ENCODE results near the gene NMNAT2. TPM values are rescaled to one million over a fixed set of nuclear protein-coding genes. Genes with fewer than 3 reads are reported as not detected.

Gene NMNAT2
- total RNA-seq, 2 donors from 2014 or later: 0.27 to 1.4 TPM

DNA sequence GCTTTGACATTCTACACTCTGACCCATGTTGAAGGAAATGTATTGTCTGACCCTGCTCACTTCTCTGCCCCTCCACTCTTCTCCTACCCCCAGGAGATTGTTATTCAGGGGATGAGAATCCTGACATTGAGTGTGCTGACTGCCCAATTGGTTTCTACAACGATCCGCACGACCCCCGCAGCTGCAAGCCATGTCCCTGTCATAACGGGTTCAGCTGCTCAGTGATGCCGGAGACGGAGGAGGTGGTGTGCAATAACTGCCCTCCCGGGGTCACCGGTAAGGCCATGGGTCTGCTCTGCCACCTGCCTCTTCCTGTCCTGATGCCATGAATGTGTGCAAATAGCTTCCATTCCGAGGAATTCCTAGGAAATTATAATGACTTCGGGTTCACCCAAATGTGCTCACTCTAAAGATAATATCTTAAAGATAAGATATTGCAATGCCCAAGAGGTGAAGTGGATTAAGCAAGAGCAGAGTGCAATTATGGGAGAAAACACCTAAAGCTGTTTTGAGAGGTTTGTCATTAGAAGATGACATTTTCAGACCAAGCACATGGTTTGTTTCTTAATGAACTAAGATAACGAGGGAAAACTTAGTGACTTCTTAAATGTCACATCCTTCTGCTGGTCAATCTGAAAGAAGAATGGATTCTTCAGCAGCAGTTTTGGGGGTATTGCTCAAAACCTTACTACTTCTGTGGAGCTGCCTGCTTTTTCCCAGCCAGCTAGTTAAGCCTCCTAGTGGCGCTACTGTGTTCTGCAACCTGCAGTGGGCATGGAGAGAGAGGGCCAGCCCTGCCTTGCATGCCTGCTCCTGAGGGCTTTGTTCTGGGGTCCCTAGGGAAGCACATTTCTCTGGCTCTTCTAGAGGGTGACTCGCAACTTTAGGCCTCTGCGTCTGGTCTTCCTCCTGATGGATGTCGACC is 190.5 kb downstream of the NMNAT2 start:
- intact Hi-C loops (cut with DNase I): loop anchor here (5.0 kb wide), 1 partner anchor 265 kb away; no protein-coding TSS in a partner anchor
- no peak overlapping the region for H3K9ac ChIP-seq (ENCODE audit: low read depth in 2 of 2, low read length in 2 of 2)

GRCh38 chr1:183226963-183227362 is 191.2 kb downstream of the NMNAT2 start:
- no peak for TF ChIP-seq CTCF (IDR thresholded peaks at IDR 0.05)
- no peak for DNase-seq
- Histone ChIP-seq H3K4me1 (no peaks in the 10 kb centered on the region), H3K36me3 (no peaks in the 10 kb centered on the region), H3K27ac (no peak overlapping the region), H3K9ac (ENCODE audit: low read depth in 2 of 2, low read length in 2 of 2) (no peak overlapping the region), H3K4me3 (no peak overlapping the region), H3K27me3 (no peaks in the 10 kb centered on the region), H3K9me3 (no peaks in the 10 kb centered on the region)
- intact Hi-C loops (cut with DNase I): loop anchor here (5.0 kb wide), 1 partner anchor 265 kb away; no protein-coding TSS in a partner anchor

More for the DNA sequence above, 190.5 kb downstream of the NMNAT2 start:
- no peaks in the 10 kb centered on the region for H3K4me1 ChIP-seq
- H3K27ac ChIP-seq: no peak overlapping the region
- no peak overlapping the region for H3K4me3 ChIP-seq
- DNase-seq: peak; percentile 65
- peak; percentile 59 for TF ChIP-seq CTCF (IDR thresholded peaks at IDR 0.05)
- H3K9me3 ChIP-seq: no peaks in the 10 kb centered on the region
- H3K36me3 ChIP-seq: no peaks in the 10 kb centered on the region
- H3K27me3 ChIP-seq: no peaks in the 10 kb centered on the region

DNA sequence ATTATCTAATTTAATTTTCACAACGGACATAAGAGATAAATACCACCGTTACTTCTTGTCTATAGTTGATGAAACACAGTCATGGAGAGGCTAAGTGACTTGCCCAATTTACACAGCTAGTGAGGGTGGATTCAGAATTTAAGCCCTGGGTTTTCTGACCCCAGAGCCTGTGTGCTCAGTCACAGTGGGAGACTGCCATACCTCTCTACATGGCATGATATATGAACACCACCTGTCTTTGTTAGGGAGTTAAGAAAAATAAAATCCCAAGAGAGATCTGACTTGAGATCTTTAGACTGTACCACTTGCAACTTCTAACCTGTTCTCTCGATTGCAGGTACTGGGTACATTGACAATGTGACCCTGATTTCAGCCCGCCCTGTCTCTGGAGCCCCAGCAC is 191.8 kb downstream of the NMNAT2 start:
- no peak for TF ChIP-seq CTCF (IDR thresholded peaks at IDR 0.05)
- DNase-seq: no peak
- H3K4me1 ChIP-seq: no peaks in the 10 kb centered on the region
- no peak overlapping the region for H3K4me3 ChIP-seq
- H3K36me3 ChIP-seq: no peaks in the 10 kb centered on the region
- no peak overlapping the region for H3K9ac ChIP-seq (ENCODE audit: low read depth in 2 of 2, low read length in 2 of 2)
- H3K27me3 ChIP-seq: no peaks in the 10 kb centered on the region
- H3K9me3 ChIP-seq: no peaks in the 10 kb centered on the region
- intact Hi-C loops (cut with DNase I): loop anchor here (5.0 kb wide), 1 partner anchor 264 kb away; no protein-coding TSS in a partner anchor
- no peak overlapping the region for H3K27ac ChIP-seq

DNA sequence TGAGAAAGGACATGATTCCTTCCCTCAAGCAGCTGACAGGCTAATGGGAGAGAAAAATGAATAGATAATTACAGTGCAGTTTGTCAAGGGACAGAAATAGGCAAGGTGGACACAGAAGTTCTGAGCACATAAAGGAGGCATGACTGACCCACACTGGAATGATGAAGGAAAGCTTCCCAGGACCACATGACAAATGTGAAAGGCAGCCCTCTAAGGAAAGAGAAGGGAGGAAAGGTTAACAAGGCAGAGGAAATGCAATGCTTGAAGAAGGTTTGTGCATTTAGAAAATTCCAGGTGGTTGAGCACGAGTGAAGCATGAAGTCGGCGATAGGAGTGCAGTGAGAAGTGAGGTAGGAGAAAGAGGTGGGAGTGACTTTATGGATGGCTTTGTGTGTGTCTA is 194.7 kb downstream of the NMNAT2 start:
- Histone ChIP-seq H3K27ac (no peak overlapping the region), H3K36me3 (no peaks in the 10 kb centered on the region), H3K9me3 (no peaks in the 10 kb centered on the region), H3K4me3 (no peak overlapping the region), H3K4me1 (peaks cover 4% of the 10 kb centered on the region), H3K9ac (ENCODE audit: low read depth in 2 of 2, low read length in 2 of 2) (no peak overlapping the region), H3K27me3 (no peaks in the 10 kb centered on the region)
- no peak for TF ChIP-seq CTCF (IDR thresholded peaks at IDR 0.05)
- DNase-seq: no peak
- intact Hi-C loops (cut with DNase I): no loop called here

DNA sequence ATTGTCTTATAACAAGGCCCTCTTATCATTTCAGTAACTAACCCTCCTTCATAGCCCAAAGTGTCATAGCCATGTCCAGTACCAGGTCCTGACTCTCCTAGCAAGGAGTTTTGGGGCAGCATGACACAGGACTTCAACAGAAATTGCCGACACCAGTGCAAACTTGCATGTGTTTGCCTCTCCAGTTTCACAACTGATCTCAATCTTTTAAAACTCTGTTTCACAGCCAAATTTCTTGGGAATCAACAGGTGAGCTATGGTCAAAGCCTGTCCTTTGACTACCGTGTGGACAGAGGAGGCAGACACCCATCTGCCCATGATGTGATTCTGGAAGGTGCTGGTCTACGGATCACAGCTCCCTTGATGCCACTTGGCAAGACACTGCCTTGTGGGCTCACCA is 195.3 kb downstream of the NMNAT2 start:
- intact Hi-C loops (cut with DNase I): no loop called here
- no peak for TF ChIP-seq CTCF (IDR thresholded peaks at IDR 0.05)
- no peak for DNase-seq
- Histone ChIP-seq H3K36me3 (no peaks in the 10 kb centered on the region), H3K9ac (ENCODE audit: low read depth in 2 of 2, low read length in 2 of 2) (no peak overlapping the region), H3K9me3 (no peaks in the 10 kb centered on the region), H3K4me1 (peaks cover 4% of the 10 kb centered on the region), H3K27me3 (no peaks in the 10 kb centered on the region), H3K27ac (no peak overlapping the region), H3K4me3 (no peak overlapping the region)

Data from colonic mucosa (tissue), 4 donors.